Central memory CD4-positive, alpha-beta T cell (primary cell): Measurements from ENCODE around the gene BBS2.
"Not testable (repeated sequence)": the region's sequence is repeated elsewhere in the genome, so short reads cannot be mapped to it uniquely, and the experiment has no call there.

Experiments
- DNase-seq: peaks from one replicate; pipeline ENCODE4 v3.0.0; 2022

Gene BBS2

DNA sequence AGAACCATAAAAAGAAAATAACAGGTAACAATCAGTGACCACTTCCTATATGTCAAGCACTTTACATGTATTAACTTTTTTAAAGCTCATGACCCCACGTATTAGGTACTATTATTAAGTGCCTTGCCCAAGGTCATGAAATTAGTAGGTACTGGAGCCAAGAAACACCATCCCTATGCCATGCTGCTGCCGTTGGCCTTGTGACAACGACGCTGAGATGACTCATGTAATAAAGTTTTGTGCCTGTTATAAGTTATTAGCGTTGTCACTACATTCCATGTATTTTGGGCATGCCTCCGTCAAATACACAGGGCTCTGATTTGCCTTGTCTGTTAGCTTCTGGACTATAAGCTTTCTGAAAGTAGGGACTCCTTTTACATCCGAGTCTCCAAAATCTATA lies 1.4 kb downstream of the BBS2 start:
- no peak for DNase-seq

DNA sequence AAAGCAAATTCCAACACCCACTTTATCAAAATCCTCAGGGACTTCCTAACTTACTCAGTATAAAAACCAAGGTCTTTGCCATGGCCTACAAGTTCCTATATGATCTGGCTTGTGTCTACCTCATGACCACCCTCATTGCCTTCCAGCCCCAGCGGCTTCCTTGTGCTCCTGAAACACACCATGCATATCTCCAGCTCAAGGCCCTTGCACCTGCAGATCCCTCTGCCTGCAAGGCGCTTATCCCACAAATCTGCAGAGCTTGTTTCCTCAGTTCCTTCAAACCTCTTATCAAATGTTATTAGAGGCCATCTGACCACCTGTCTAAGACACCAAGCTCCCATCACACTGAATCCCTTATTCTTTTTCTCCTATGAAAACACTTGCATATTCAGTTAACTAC lies 2.6 kb downstream of the BBS2 start:
- no peak for DNase-seq

DNA sequence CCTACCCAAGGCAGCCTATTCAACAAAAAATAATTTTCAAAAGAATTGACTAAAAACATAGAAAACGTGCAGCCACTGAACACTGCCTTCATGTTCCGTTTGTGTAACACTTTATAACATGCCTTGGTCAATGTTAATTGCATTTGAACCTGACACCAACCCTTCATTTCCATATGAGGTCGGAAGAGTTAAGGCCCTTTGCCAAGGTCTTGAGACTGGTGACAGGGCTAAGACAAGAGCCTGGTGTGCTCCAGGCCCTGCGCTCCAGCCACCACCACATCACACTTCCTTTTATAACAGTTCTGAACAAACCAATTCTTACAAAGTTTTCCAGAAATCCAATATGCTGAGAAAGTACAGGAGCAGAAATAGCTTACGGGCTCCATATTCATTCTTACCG lies 4.2 kb downstream of the BBS2 start:
- DNase-seq = no peak

- DNase-seq = no peak
Measured at GRCh38 chr16:56514845-56515244, 5.0 kb downstream of the BBS2 start.

GRCh38 chr16:56513972-56514371 lies 5.9 kb downstream of the BBS2 start:
- peak; percentile 48 for DNase-seq

DNA sequence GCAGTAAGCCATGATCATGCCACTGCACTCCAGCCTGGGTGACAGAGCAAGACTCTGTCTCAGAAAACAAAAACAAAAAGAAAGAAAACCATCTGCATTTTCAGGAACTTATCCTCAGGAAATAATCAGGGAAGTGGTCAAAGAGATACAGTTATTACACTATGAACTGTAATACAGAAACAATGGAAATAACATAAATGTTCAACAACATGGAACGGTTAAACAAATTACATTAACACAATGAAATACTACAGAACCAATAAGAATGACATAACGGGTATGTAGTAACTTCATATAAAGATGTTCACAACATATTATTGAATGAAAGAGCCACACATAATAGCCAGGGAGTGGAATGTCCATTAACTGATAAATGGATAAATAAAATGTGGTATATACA lies 6.7 kb downstream of the BBS2 start:
- DNase-seq = no peak

DNA sequence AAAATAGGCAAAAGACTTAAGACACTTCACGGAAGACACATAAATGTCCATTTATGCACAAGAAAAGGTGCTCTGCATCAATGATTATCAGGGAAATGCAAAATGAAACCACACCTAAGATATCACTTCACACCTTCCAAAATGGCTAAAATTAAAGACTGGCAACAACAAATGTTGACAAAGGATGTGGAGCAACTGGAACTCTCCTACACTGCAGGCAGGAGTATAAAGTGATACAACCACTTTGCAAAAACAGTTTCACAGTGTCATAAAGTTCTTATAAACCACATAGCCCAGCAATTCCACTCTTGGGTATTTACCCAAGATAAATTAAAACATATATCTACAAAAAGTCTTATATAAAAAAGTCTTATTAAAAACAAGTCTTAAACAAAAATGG lies 7.8 kb downstream of the BBS2 start:
- DNase-seq = no peak

DNA sequence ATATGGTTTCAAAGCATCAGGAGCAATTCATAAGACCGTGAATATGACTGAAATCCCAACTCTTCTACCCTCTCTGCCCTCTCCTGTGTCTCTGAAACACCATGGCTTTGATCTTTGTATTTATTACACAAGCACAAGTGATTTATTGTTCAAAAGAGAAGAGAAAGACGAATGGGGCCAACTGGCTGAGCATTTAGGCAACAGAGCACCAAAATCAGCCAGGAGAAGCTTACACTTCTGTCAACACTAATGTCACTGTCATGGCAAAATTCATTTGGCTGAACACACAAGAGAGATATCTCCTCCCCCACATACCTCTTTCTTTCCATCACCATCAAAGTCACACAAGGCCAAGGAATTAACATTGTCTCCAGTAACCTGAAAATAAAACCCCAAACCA lies 9.3 kb downstream of the BBS2 start:
- DNase-seq = no peak

DNA sequence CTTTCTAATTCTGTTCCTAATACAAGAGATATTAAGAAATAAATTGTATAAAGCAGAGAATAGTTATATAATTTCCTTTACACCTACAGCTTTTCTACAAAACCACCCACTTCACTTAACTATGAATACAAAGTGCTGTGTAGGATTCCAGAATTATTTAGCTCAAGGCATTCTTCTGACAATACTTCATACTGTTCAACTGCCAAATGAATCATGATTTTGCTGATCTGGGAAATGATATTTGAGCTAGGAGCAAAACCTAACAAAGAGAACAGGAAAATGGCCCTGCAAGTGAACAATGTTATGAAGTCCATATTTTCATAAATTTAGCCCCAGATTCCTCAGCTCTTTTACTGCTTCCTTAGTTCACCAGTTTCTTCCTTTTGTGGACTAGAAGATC lies 12.9 kb downstream of the BBS2 start:
- no peak for DNase-seq

- no peak for DNase-seq
Measured at GRCh38 chr16:56505181-56505580, 14.6 kb downstream of the BBS2 start.

DNA sequence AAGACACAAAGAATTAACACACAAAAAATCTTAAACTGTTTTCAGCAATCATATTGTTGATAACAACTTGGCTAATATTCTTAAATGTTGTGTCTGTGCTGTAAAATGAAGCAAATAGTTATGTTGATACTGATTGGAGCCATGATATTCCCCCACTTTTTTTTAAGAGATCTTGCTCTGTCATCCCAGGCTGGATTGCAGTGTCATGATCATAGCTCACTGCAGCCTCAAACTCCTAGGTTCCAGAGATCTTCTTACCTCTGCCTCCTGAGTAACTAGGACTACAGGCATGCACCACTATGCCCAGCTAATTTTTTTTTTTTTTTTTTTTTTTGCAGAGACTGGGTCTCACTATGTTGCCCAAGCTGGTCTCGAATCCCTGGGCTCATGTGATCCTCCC lies 26.0 kb downstream of the BBS2 start:
- DNase-seq = no peak

DNA sequence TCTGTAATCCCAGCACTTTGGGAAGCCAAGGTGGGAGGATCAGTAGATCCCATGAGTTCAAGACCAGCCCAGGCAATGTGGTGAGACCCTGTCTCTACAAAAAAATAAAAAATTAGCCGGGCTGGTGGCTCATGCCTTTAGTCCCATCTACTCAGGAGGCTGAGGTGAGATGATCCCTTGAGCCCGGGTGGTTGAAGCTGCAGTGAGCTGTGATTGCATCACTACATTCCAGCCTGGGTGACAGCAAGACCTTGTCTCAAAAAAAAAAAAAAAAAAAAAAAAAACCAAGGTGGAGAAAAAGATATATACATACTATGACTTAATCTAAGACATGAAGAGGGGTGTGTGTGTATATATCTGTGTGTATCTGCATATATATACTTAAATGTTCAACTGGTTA lies 26.7 kb downstream of the BBS2 start:
- no peak for DNase-seq

DNA sequence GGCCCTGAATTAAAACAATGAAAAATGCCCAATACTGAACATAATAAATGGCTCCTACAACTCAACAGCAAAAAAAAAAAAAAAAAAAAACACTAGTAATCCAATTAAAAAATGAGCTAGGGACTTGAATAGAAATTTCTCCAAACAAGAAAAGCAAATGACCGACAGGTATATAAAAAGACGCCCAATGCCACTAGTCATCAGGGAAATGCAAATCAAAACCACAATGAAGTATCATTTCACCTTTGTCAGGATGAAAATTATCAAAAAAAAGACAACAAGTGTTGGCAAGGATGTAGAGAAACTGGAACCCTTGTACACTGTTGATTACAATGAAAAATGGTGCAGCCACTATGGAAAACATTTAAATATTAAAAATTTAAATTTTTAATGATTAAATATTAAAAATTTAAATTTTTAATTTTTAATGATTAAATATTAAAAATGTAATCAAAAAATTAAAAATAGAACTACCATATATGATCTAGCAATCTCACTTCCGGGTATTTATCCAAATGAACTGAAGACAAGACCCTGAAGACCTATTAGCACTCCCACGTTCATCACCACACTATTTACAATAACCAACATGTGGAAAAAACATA lies 28.1 kb downstream of the BBS2 start:
- no peak for DNase-seq

GRCh38 chr16:56488868-56489267 lies 31.0 kb downstream of the BBS2 start:
- not testable (repeated sequence) for DNase-seq

DNA sequence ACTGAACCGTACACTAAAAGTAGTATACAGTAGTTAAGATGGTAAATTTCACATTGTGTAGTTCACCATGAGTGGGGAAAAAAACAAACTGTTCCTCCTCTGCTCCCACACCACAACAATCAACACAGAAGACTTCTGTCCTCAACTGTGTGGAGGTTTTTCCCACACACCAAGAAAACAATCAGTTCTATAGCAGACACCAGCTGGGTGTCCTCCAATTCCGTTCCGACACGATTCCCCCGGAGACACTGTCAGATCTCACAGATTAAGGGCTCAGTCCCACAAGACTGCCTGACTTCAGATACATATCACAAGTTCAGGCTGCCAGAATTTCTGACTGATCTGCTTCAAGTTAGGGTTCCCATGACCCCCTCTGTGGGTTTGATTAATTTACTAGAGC lies 31.8 kb downstream of the BBS2 start:
- no peak for DNase-seq

DNA sequence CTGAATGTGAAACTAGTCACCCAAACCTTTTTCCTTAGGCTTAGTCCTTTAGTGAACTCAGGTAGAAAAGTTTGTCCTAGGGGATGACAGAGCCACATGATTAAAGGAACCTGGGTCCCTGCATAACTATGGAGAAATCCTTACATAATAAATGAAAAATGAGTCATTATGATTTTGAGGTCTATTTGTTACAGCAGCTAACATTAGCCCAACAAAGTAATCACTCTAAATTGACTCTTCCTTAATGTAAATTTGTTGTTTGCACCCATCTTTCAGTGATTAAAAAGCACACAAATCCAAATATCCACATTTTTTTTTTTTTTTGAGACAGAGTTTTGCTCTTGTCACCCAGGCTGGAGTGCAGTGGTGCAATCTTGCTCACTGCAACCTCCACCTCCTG lies 36.4 kb downstream of the BBS2 start:
- DNase-seq = no peak

- DNase-seq = no peak
Measured at GRCh38 chr16:56482683-56483236, 37.1 kb downstream of the BBS2 start.

DNA sequence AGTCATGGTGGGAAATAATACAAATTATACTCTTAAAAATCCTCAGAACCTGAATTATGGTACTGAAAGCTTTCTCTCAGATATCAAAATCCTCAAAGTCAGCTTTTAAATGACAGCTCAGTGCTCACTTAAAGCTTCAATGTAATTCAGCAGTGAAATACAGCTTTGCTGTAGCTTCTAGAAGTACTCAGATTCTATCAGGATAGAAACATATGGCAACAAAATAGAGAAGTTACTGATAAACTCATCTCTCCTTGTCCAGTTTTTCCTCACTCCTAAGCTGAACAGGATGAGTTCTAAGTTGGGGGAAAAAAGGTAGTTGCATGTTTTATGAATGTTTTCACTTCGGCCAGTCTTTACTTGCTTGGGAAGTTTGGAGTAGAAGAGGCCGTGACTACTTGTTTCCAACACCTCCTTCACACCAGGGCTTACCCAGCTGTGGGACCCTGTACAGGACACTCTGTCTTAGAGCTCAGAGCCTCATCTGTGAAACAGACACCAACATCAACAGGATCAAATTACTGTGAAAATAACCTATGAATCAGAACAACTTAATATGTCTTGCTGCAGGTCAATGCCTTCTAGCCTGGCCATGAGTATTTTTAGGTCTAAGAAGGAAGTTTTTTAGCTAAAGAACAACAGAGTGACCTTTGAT lies 38.2 kb downstream of the BBS2 start:
- DNase-seq = no peak

GRCh38 chr16:56480776-56481467 lies 38.9 kb downstream of the BBS2 start:
- no peak for DNase-seq

DNA sequence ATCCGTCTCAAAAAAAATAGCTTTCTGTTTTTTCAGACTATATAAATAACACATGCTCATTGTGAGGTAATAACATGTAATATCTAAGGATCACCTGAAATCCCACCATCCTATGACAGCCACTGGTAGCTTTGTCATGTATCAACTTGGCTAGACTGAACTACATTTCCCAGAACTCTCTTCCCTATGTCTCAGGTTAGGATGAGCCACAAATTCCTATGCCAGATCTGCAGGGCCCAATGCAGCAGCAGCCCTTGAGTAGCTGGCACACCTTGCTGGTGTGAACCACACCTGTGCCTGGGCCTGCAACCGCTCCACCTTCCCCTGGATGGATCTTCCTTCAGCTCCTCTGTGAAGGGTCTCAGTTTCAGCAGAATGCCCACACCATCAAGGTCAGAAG lies 40.4 kb downstream of the BBS2 start:
- no peak for DNase-seq

- DNase-seq = no peak
Measured at GRCh38 chr16:56478281-56479049, 41.4 kb downstream of the BBS2 start.

DNA sequence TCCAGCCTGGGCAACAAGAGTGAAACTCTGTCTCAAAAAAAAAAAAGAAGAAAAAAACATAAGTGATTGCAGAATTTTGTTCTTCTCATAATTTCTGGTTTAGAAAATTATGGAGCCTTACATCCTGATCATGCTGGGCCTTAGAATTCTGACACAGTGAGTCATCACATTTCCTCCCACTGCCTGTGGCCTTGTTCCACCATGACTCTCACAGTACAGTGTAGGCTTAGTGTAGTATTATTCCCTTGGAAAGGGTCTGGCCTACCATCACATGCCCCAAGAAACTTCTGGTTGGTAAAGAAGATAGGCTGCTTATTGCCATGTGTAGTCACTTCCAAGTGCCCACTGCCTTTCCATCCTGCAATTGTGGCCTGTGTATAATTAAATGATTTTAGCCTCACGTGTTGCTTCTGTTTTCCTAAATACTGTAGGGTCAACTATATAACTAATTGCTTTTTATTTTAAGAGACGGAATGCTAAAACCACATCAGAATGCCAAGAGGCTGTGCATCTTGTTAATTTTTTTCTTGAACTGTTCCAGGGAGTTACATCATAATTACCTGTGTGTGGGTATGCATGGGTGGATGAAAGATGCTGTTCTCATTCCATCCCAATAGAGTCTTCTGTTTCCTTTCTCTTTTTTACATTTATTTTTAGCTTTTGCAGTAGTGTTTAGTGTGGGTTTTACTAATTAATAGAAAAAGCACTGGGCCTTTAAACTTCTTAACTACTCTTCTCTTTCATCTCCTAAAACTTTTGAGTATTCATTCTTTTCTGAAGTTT lies 42.5 kb downstream of the BBS2 start:
- no peak for DNase-seq

- DNase-seq = no peak
Measured at GRCh38 chr16:56475201-56475600, 44.6 kb downstream of the BBS2 start.
